Subcutaneous adipose tissue (tissue), 4 donors: ENCODE data around the gene OOEP. TPM values are rescaled to one million over a fixed set of nuclear protein-coding genes. Genes with fewer than 3 reads are reported as not detected.

Experiments
- small RNA-seq: library from RNA; depleted of rRNA; stranded (forward); fragments of <200 nt; gene quantifications from one replicate; pipeline ENCODE3, GENCODE V24; 2016
- total RNA-seq, 4 donors: library from RNA; depleted of rRNA; stranded (reverse); fragments of >200 nt; gene quantifications; one replicate each; pipeline ENCODE4 v1.1.0, GENCODE V29; 2016
- TF ChIP-seq, protein P1 (sequence below): fragments of 450-650 bp; IDR thresholded peaks from one replicate; pipeline ENCODE4 v1.5.1; 2016; ENCODE audit warnings: low read depth, mild to moderate bottlenecking, control low read depth, antibody characterized with exemption, moderate library complexity

The OOEP gene
- total RNA-seq, 4 donors from 2014 or later, result not detected

DNA sequence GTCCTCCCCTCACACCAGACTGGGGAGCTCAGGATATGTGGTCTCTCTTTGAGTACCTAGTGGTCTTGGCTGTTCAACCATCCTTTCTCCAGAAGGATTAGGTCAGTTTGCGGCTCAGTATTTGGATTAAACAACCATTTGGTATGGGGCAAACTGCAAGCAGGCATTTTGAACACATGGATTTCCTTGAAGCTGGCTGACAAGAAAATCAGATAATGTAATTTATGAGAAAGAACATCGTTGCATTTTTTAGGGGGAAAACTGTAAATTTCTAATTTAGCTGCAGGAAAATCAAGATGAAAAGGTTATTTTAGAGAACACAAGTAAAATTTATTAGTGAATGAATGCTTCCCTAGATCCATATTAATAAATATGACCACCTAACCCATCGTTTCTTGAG, 40.9 kb downstream of the OOEP start:
- TF ChIP-seq, protein P1, sequence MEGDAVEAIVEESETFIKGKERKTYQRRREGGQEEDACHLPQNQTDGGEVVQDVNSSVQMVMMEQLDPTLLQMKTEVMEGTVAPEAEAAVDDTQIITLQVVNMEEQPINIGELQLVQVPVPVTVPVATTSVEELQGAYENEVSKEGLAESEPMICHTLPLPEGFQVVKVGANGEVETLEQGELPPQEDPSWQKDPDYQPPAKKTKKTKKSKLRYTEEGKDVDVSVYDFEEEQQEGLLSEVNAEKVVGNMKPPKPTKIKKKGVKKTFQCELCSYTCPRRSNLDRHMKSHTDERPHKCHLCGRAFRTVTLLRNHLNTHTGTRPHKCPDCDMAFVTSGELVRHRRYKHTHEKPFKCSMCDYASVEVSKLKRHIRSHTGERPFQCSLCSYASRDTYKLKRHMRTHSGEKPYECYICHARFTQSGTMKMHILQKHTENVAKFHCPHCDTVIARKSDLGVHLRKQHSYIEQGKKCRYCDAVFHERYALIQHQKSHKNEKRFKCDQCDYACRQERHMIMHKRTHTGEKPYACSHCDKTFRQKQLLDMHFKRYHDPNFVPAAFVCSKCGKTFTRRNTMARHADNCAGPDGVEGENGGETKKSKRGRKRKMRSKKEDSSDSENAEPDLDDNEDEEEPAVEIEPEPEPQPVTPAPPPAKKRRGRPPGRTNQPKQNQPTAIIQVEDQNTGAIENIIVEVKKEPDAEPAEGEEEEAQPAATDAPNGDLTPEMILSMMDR, result no peak

DNA sequence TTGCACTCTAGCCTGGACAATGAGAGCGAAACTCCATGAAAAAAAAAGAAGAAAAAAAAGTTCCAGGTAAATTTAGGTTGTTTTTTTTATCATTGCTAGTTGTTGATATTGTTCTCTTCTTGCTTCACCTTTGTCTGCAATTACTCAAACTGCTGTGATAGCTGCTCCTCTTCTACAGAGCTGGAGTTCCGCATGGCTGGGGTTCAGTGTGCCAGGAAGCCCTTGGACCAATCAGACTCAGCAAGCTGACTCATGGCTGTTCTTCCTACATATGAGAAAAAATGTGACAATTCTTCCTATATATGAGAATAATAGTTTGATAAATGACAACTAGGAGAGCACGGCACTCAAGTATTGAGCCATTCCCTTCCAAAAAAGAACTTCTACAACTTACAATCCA, 44.0 kb downstream of the OOEP start:
- TF ChIP-seq, protein P1, result no peak

DNA sequence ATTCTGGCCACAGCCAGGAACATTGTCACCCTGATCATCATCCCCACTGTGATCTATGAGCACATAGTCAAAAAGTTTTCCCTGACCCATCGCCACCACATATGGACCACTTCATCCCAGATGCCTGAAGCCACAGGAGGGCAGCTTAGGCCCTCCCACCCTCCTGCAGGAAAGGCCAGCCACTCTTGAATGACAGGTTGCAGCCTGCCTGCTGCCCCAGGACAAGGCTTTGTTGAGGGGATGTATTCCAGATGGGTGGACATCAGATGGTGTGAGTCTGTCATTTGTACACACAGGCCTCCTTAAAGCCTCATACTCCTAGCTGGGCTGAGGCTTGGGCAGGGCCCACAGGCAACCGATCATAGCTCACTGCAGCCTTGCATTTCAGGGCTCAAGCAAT, 46.4 kb downstream of the OOEP start:
- TF ChIP-seq, protein P1, result no peak

Small RNAs within 50 kb of the gene (small RNA-seq; reads per million reads assigned to genes)
- not detected for gene RPL39P3

Other genes starting within 250 kb of the OOEP start
- not detected for gene KHDC1L, start 144.4 kb downstream of the OOEP start, total RNA-seq
- 1 to 10 TPM in 1 of 4 donors, under 1 TPM in 3; 0.34 to 1.7 (median 0.77) TPM for gene KHDC1, start 106.7 kb downstream of the OOEP start, total RNA-seq
- gene DPPA5, start 15.6 kb downstream of the OOEP start, total RNA-seq, result not detected
- gene KHDC3L, start 7.2 kb downstream of the OOEP start, total RNA-seq, result not detected
- gene DDX43, start 24.9 kb upstream of the OOEP start, total RNA-seq, result 1 to 10 TPM in 3 of 4 donors, under 1 TPM in 1; 0.98 to 3.2 (median 2.2) TPM
- 1 to 10 TPM; 3.0 to 6.1 (median 5.1) TPM for gene CGAS, start 82.4 kb upstream of the OOEP start, total RNA-seq
- 10 to 100 TPM; 18.1 to 22.1 (median 18.6) TPM for gene MTO1, start 91.8 kb upstream of the OOEP start, total RNA-seq
- over 10,000 TPM in 1 of 4 donors, 1,000 to 10,000 TPM in 3; 7,676 to 11,568 (median 9,241) TPM for gene EEF1A1, start 151.1 kb upstream of the OOEP start, total RNA-seq